Measurements from ENCODE around the gene DOCK1.

GRCh38 chr10:127067542-127068194 lies 162.4 kb downstream of the DOCK1 start:
- no peak for TF ChIP-seq GATA3 (IDR thresholded peaks at IDR 0.05; ENCODE audit: low read depth, low read length)
- TF ChIP-seq GATA2 (IDR thresholded peaks at IDR 0.05; ENCODE audit: low read depth, low read length), result no peak
